Prostate gland (tissue), 2 donors: Measurements from ENCODE around the gene CTSF.

Experiments
- POLR2A ChIP-seq: fragments of 450-650 bp; IDR thresholded peaks from one replicate; pipeline ENCODE4 v1.6.1; 2016; ENCODE audit warnings: antibody characterized with exemption, mild to moderate bottlenecking
- POLR2AphosphoS5 ChIP-seq: sonication (generic); formaldehyde crosslinking; IDR thresholded peaks from one replicate; pipeline ENCODE4 v1.6.1; 2017; ENCODE audit warnings: antibody characterized with exemption
- TF ChIP-seq, protein P1 (sequence below), 4 experiments: fragments of 200-600 bp in 2 of 4; fragments of 450-650 bp in 2 of 4; sonication (generic) in 2 of 4; IDR thresholded peaks; 1 replicate in 3 of 4; 2 replicates in 1 of 4; pipeline ENCODE4 v1.5.1; 2016 to 2019; ENCODE audit warnings: antibody characterized with exemption in 4 of 4, mild to moderate bottlenecking in 2 of 4, moderate library complexity in 2 of 4

DNA sequence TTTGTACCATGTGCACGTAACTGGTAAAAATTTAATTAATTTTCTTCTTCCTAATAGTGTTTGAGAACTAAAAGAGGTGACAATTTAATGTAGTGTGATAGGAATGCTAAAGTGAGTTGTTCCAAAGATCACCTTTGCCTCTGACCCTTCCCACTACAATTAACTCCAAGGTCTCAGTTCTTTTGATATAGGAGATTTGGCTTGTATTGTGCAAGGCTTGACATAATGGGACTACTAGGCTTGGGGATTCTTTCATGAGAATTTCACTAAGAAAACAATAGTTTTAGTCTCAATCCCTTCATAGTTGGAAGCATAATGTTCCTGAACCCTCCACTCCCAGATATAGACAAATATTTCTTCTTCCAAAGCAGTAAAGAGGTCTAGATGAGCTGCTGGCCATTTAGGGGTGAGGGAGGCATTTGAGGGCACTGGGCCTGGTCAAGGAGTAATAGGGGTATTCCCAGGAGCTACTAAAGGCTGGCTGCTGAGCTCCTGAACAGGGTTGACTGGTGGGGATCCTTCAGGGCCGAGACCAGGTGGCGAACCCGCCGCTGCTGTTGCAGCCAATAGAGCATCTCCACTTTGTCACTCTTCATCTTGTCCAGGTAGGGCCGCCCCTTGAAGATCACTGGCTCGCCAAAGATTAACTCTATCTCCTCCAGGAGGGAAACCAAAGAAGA, 21.7 kb upstream of the CTSF start:
- TF ChIP-seq, protein P1, sequence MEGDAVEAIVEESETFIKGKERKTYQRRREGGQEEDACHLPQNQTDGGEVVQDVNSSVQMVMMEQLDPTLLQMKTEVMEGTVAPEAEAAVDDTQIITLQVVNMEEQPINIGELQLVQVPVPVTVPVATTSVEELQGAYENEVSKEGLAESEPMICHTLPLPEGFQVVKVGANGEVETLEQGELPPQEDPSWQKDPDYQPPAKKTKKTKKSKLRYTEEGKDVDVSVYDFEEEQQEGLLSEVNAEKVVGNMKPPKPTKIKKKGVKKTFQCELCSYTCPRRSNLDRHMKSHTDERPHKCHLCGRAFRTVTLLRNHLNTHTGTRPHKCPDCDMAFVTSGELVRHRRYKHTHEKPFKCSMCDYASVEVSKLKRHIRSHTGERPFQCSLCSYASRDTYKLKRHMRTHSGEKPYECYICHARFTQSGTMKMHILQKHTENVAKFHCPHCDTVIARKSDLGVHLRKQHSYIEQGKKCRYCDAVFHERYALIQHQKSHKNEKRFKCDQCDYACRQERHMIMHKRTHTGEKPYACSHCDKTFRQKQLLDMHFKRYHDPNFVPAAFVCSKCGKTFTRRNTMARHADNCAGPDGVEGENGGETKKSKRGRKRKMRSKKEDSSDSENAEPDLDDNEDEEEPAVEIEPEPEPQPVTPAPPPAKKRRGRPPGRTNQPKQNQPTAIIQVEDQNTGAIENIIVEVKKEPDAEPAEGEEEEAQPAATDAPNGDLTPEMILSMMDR (IDR thresholded peaks at IDR 0.05): no peak
- TF ChIP-seq POLR2A (no peak), POLR2AphosphoS5 (no peak)
